HG02610 (cell line): ENCODE data around the gene DYNLT4.
"Not testable (repeated sequence)": the region's sequence is repeated elsewhere in the genome, so short reads cannot be mapped to it uniquely, and the experiment has no call there.

Experiments
- ATAC-seq: cut with Tn5 transposase; IDR thresholded peaks from one replicate; pipeline ENCODE4 v1.9.1; 2021; ENCODE audit warnings: mild to moderate bottlenecking, moderate library complexity; ENCODE audit not compliant: unreplicated experiment

DYNLT4 gene

GRCh38 chr1:44810762-44811105 is 3.6 kb upstream of the DYNLT4 start:
- ATAC-seq, result not testable (repeated sequence)

- no peak for ATAC-seq
Measured at GRCh38 chr1:44810101-44810761, 3.1 kb upstream of the DYNLT4 start.

GRCh38 chr1:44808938-44809917 is 2.1 kb upstream of the DYNLT4 start:
- peak; percentile 39 for ATAC-seq

- ATAC-seq, result peak; percentile 40
Measured at GRCh38 chr1:44808063-44808937, 1.1 kb upstream of the DYNLT4 start, which contains the start of gene BTBD19. Gene BTBD19, plus strand, starts transcription at chr1:44808523. Its CDS starts 298 bp downstream, at chr1:44808821.

GRCh38 chr1:44807364-44808062 is 362 bp upstream of the DYNLT4 start:
- peak; percentile 35 for ATAC-seq

- ATAC-seq, result no peak
Measured at GRCh38 chr1:44806025-44806703, 987 bp downstream of the DYNLT4 start.

- ATAC-seq, result no peak
Measured at GRCh38 chr1:44805311-44806024, 1.7 kb downstream of the DYNLT4 start.

- no peak for ATAC-seq
Measured at GRCh38 chr1:44803312-44804095, 3.6 kb downstream of the DYNLT4 start.

- ATAC-seq, result no peak
Measured at GRCh38 chr1:44803062-44803311, 4.2 kb downstream of the DYNLT4 start.

- no peak for ATAC-seq
Measured at GRCh38 chr1:44802306-44803061, 4.7 kb downstream of the DYNLT4 start.

GRCh38 chr1:44801491-44802305 is 5.5 kb downstream of the DYNLT4 start:
- ATAC-seq, result no peak

- ATAC-seq, result peak; percentile 92
Measured at GRCh38 chr1:44799770-44800584, 7.2 kb downstream of the DYNLT4 start, which contains the start of gene PLK3. Gene PLK3, plus strand, starts transcription at chr1:44800377. Its CDS starts 87 bp downstream, at chr1:44800464.

GRCh38 chr1:44798481-44799365 is 8.4 kb downstream of the DYNLT4 start:
- no peak for ATAC-seq

- ATAC-seq, result not testable (repeated sequence)
Measured at GRCh38 chr1:44797886-44798285, 9.3 kb downstream of the DYNLT4 start.
